Trophoblast cell (in vitro differentiated cells and primary cell): ENCODE measurements around the gene SPATS2L.
A peak's percentile ranks its signal among the peaks of the same experiment; 100 is the strongest.

Experiments used
- DNase-seq, 2 donors: peaks; one replicate each; pipeline ENCODE4 v3.0.0-alpha.2; 2016
- H2AFZ ChIP-seq: 2 replicates; pipeline ENCODE4 v1.6.1; 2013; ENCODE audit warnings: low read length, moderate library complexity, mild to moderate bottlenecking; ENCODE audit not compliant: insufficient read depth, poor library complexity
- H2AK5ac ChIP-seq: 2 replicates; pipeline ENCODE4 v1.6.1; 2013; ENCODE audit warnings: mild to moderate bottlenecking, low read length
- H2BK120ac ChIP-seq: 2 replicates; pipeline ENCODE4 v1.6.1; 2013; ENCODE audit warnings: low read length, mild to moderate bottlenecking, moderate library complexity; ENCODE audit not compliant: insufficient read depth, poor library complexity
- H2BK12ac ChIP-seq: 2 replicates; pipeline ENCODE4 v1.6.1; 2013; ENCODE audit warnings: mild to moderate bottlenecking, low read length, moderate library complexity
- H2BK5ac ChIP-seq: 2 replicates; pipeline ENCODE4 v1.6.1; 2013; ENCODE audit warnings: low read length, low read depth, moderate library complexity, mild to moderate bottlenecking; ENCODE audit not compliant: poor library complexity
- H3K14ac ChIP-seq: 2 replicates; pipeline ENCODE4 v1.6.1; 2013; ENCODE audit warnings: mild to moderate bottlenecking, low read length
- H3K18ac ChIP-seq: 2 replicates; pipeline ENCODE4 v1.6.1; 2013; ENCODE audit warnings: mild to moderate bottlenecking, low read length
- H3K23ac ChIP-seq: 2 replicates; pipeline ENCODE4 v1.6.1; 2013; ENCODE audit warnings: low read length
- H3K27ac ChIP-seq: 2 replicates; pipeline ENCODE4 v1.5.1; 2013; ENCODE audit warnings: low read depth, mild to moderate bottlenecking, inconsistent platforms, low read length, moderate library complexity
- H3K27me3 ChIP-seq: 2 replicates; pipeline ENCODE4 v1.6.1; 2013; ENCODE audit warnings: inconsistent platforms, mild to moderate bottlenecking, low read length, moderate library complexity; ENCODE audit not compliant: insufficient read depth
- H3K36me3 ChIP-seq, 2 experiments: 1 replicate in 1 of 2; 2 replicates in 1 of 2; pipeline ENCODE4 v1.6.1; 2013; ENCODE audit warnings: low read length in 2 of 2, mild to moderate bottlenecking in 2 of 2, moderate library complexity in 1 of 2; ENCODE audit not compliant: insufficient read depth in 2 of 2, control insufficient read depth in 1 of 2
- H3K4ac ChIP-seq: 2 replicates; pipeline ENCODE4 v1.6.1; 2013; ENCODE audit warnings: low read depth, mild to moderate bottlenecking, low read length, moderate library complexity
- H3K4me1 ChIP-seq, 2 experiments: 1 replicate in 1 of 2; 2 replicates in 1 of 2; pipeline ENCODE4 v1.6.1; 2013; ENCODE audit warnings: low read length in 2 of 2, mild to moderate bottlenecking in 2 of 2, moderate library complexity in 1 of 2; ENCODE audit not compliant: insufficient read depth in 2 of 2, control insufficient read depth in 1 of 2
- H3K4me2 ChIP-seq: 2 replicates; pipeline ENCODE4 v1.6.1; 2013; ENCODE audit warnings: inconsistent platforms, mild to moderate bottlenecking, low read length, moderate library complexity
- H3K4me3 ChIP-seq: 2 replicates; pipeline ENCODE4 v1.5.1; 2013; ENCODE audit warnings: mild to moderate bottlenecking, low read depth, low read length, inconsistent platforms
- H3K79me1 ChIP-seq: one replicate; pipeline ENCODE4 v1.6.1; 2013; ENCODE audit warnings: low read length
- H3K79me2 ChIP-seq: 2 replicates; pipeline ENCODE4 v1.6.1; 2013; ENCODE audit warnings: low read length, mild to moderate bottlenecking; ENCODE audit not compliant: control insufficient read depth, insufficient read depth, poor library complexity
- H3K9ac ChIP-seq: 2 replicates; pipeline ENCODE4 v1.6.1; 2013; ENCODE audit warnings: mild to moderate bottlenecking, low read length
- H3K9me3 ChIP-seq: 2 replicates; pipeline ENCODE4 v1.6.1; 2013; ENCODE audit warnings: low read depth, mild to moderate bottlenecking, control low read depth, inconsistent platforms, low read length; ENCODE audit not compliant: insufficient read depth
- H4K12ac ChIP-seq: 2 replicates; pipeline ENCODE4 v1.6.1; 2013; ENCODE audit warnings: low read depth, mild to moderate bottlenecking, low read length, moderate library complexity
- H4K8ac ChIP-seq: 2 replicates; pipeline ENCODE4 v1.6.1; 2013; ENCODE audit warnings: low read depth, mild to moderate bottlenecking, low read length, moderate library complexity
- H4K91ac ChIP-seq: one replicate; pipeline ENCODE4 v1.6.1; 2013; ENCODE audit warnings: low read depth, mild to moderate bottlenecking, low read length, moderate library complexity
- WGBS: extraction: QIAGEN DNeasy Blood & Tissue Kit; methylation state at CpG from one replicate; pipeline ENCODE4 v1.1.7; 2013; ENCODE audit warnings: missing lambda C conversion rate; ENCODE audit not compliant: insufficient read length, insufficient coverage; ENCODE audit errors: extremely low coverage; 5-methylcytosine and 5-hydroxymethylcytosine counted together

Gene SPATS2L

DNA sequence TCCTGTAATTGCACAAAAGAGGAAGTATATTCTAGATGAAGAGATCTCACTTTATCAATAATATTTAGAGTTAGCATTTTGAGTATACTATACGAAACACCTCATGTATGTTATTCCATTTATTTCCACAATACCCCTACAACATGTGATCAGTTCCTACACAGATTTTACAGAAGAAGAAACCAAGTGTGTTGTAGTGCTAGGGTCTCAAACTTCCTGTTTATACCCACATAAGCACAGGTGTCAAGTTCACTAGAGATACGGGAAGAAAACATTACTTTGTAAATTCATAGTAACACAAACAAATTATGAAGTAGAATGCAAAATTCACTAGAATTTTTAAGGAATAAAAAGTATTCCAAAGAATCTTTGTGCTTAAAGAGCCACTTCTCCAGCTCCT, 157.0 kb downstream of the SPATS2L start:
- Histone ChIP-seq H3K14ac (no peak overlapping the region), H2BK5ac (no peak overlapping the region), H3K4me2 (no peak overlapping the region), H2AK5ac (no peak overlapping the region), H3K18ac (no peak overlapping the region), H3K4ac (no peak overlapping the region), H4K8ac (no peak overlapping the region), H3K79me2 (no peaks in the 10 kb centered on the region), H3K27ac (no peak overlapping the region), H3K9me3 (no peaks in the 10 kb centered on the region), H3K36me3 (peaks cover 23 to 36% of the 10 kb centered on the region in 2 experiments), H2AFZ (no peak overlapping the region), H2BK12ac (no peak overlapping the region), H3K4me3 (no peak overlapping the region), H3K23ac (no peak overlapping the region), H3K79me1 (no peaks in the 10 kb centered on the region), H4K12ac (no peak overlapping the region), H2BK120ac (no peak overlapping the region), H3K27me3 (no peaks in the 10 kb centered on the region), H3K9ac (no peak overlapping the region), H4K91ac (no peak overlapping the region), H3K4me1 (peaks cover 0 to 5% of the 10 kb centered on the region in 2 experiments)
- DNase-seq: no peak
- no CpG with 5 or more reads among the region's 2 CpGs for WGBS

DNA sequence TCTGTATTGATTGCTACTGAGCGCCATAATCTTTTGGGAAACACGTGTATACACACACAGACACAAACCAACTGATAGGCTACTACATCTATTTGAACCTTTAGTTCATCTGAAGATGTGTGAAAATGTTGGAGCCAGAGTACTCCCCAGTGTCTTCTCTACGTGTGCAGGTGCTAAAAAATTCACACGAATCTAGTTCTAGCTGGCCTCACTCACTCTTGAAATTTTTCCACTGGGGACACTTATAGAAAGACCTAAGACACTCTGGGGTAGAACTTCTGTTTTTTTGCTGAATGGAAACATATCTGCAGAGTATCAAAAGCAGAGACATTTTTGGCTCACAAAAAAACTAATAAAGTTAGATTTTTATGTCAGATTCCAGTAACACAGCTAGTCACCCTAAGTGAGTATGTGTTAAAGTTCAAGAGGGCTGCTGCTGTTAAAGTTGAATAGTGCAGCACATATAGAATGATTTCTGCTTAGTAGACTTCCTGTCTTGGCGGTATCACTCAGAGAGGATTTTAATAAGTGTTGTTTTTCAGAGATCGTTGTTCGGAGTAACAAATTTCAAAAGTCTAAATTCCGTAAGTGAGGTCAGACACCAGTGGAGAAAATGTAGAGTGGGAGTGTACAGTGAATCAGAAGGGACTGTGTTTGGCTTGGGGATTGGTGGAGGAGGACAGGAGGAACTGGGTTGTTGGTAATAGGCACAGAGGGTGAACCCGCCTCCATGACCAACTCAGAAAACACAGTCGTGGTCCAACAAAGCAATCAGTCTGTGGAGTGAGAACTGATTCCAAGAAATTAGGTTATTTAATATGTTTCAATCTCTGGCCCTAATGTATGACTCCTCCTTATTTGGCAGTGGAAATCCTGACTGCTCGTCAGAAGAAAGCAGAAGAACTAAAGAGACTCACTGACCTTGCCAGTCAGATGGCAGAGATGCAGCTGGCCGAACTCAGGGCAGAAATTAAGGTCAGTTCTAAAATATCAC, 160.2 kb downstream of the SPATS2L start:
- Histone ChIP-seq H3K4me1 (peaks cover 2 to 5% of the 10 kb centered on the region in 2 experiments), H3K79me1 (no peaks in the 10 kb centered on the region), H2BK5ac (no peak overlapping the region), H3K27ac (no peak overlapping the region), H3K4ac (no peak overlapping the region), H2AFZ (no peak overlapping the region), H2BK12ac (no peak overlapping the region), H3K18ac (no peak overlapping the region), H3K9me3 (no peaks in the 10 kb centered on the region), H3K4me3 (no peak overlapping the region), H3K23ac (no peak overlapping the region), H3K36me3 (peaks cover 29 to 50% of the 10 kb centered on the region in 2 experiments), H2BK120ac (no peak overlapping the region), H2AK5ac (no peak overlapping the region), H4K12ac (no peak overlapping the region), H3K27me3 (no peaks in the 10 kb centered on the region), H4K91ac (no peak overlapping the region), H3K79me2 (no peaks in the 10 kb centered on the region), H3K14ac (no peak overlapping the region), H3K9ac (no peak overlapping the region), H4K8ac (no peak overlapping the region), H3K4me2 (no peak overlapping the region)
- DNase-seq: no peak
- no CpG with 5 or more reads among the region's 12 CpGs for WGBS

DNA sequence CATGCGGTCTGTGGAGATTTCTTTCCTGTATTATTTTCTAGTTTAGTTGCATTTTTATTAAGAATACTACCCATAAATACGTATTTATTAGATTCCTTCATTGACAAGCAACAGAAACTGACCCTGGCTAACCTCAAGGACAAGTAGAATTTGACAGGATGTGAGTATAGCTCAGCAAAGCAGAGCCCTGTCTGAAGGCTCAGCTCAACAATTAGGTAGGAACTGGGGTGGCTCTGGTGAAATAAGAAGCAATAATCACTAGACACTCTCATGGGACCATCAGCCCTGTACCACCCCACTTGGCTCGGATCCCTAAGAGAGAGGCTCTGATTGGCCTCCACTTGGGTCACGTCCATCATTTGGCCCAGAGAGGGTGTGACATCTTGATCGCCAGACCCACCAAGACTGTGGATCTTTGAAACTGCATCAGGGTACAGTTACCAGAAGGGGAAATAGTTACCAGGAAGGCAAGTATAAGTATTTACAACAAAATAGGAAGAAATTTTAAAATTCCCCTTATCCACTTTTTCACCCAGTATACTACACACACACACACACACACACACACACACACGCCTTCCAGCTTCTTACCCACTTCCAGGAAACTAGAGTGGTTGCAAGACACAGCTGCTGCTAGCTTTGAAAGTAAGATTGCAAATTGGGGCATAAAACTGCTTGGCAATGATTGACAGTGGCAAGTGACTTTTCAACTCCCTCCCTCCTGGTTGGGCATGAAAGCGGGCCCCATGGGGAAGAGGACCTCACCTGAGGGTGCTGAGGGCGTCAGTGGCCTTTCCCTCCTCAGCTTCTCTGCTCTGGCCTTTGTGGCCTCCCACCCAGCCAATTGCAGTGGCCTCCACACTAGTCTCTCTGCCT, 161.6 kb downstream of the SPATS2L start:
- no peak overlapping the region for H2BK12ac ChIP-seq
- no peaks in the 10 kb centered on the region for H3K9me3 ChIP-seq
- H3K4me3 ChIP-seq: no peak overlapping the region
- H3K23ac ChIP-seq: no peak overlapping the region
- H3K27ac ChIP-seq: no peak overlapping the region
- H3K4me2 ChIP-seq: no peak overlapping the region
- no peak overlapping the region for H3K14ac ChIP-seq
- peak overlapping the region; percentile 56 for H3K18ac ChIP-seq
- WGBS: no CpG with 5 or more reads among the region's 8 CpGs
- no peak overlapping the region for H2BK5ac ChIP-seq
- no peak overlapping the region for H2AFZ ChIP-seq
- no peaks in the 10 kb centered on the region for H3K79me2 ChIP-seq
- H3K9ac ChIP-seq: no peak overlapping the region
- no peak overlapping the region for H4K8ac ChIP-seq
- no peak overlapping the region for H2BK120ac ChIP-seq
- no peaks in the 10 kb centered on the region for H3K79me1 ChIP-seq
- no peak overlapping the region for H4K12ac ChIP-seq
- no peak overlapping the region for H4K91ac ChIP-seq
- no peaks in the 10 kb centered on the region for H3K27me3 ChIP-seq
- H3K36me3 ChIP-seq: peaks cover 39 to 55% of the 10 kb centered on the region in 2 experiments
- no peak overlapping the region for H2AK5ac ChIP-seq
- no peak for DNase-seq
- peaks cover 2 to 5% of the 10 kb centered on the region in 2 experiments for H3K4me1 ChIP-seq
- H3K4ac ChIP-seq: no peak overlapping the region

DNA sequence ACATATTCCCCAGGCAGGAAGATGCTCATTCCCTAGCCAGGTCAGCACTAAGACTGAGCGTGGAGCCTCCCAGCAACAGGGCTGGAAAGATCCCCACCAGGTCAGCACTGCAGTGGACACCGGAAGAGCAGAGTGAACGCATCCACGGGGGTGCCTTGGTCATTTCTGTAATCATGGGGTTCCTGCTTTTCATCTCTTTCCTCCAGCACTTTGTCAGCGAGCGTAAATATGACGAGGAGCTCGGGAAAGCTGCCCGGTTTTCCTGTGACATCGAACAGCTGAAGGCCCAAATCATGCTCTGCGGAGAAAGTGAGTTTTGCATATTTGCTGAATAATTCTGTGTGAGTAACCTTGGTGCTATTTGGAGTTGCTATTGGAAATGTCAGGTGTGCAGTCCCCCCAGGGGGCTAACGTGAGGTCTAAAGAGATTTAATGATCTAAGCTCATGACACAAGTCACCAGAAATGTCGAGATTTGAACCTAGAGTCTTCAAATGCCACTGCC, 163.3 kb downstream of the SPATS2L start:
- H3K79me2 ChIP-seq: no peaks in the 10 kb centered on the region
- no peak overlapping the region for H4K8ac ChIP-seq
- peak overlapping the region; percentile 10 for H4K91ac ChIP-seq
- peaks cover 47 to 62% of the 10 kb centered on the region in 2 experiments for H3K36me3 ChIP-seq
- H3K27me3 ChIP-seq: no peaks in the 10 kb centered on the region
- H2AFZ ChIP-seq: no peak overlapping the region
- H3K9me3 ChIP-seq: no peaks in the 10 kb centered on the region
- no peak overlapping the region for H3K4ac ChIP-seq
- no CpG with 5 or more reads among the region's 13 CpGs for WGBS
- H3K4me1 ChIP-seq: peaks cover 2 to 5% of the 10 kb centered on the region in 2 experiments
- H3K79me1 ChIP-seq: no peaks in the 10 kb centered on the region
- H3K14ac ChIP-seq: no peak overlapping the region
- H3K27ac ChIP-seq: no peak overlapping the region
- no peak overlapping the region for H3K9ac ChIP-seq
- H3K23ac ChIP-seq: no peak overlapping the region
- no peak overlapping the region for H2BK120ac ChIP-seq
- no peak overlapping the region for H2AK5ac ChIP-seq
- H2BK5ac ChIP-seq: no peak overlapping the region
- no peak overlapping the region for H4K12ac ChIP-seq
- DNase-seq: peak; percentile 80 to 83
- no peak overlapping the region for H2BK12ac ChIP-seq
- no peak overlapping the region for H3K4me2 ChIP-seq
- H3K4me3 ChIP-seq: no peak overlapping the region
- no peak overlapping the region for H3K18ac ChIP-seq
